HG02938 (cell line): ENCODE data around the gene SGPP2.
"Not testable (repeated sequence)": the region's sequence is repeated elsewhere in the genome, so short reads cannot be mapped to it uniquely, and the experiment has no call there.

Experiments
- ATAC-seq: cut with Tn5 transposase; IDR thresholded peaks from one replicate; pipeline ENCODE4 v1.9.1; 2021; ENCODE audit warnings: mild to moderate bottlenecking, moderate library complexity; ENCODE audit not compliant: unreplicated experiment

Gene SGPP2

DNA sequence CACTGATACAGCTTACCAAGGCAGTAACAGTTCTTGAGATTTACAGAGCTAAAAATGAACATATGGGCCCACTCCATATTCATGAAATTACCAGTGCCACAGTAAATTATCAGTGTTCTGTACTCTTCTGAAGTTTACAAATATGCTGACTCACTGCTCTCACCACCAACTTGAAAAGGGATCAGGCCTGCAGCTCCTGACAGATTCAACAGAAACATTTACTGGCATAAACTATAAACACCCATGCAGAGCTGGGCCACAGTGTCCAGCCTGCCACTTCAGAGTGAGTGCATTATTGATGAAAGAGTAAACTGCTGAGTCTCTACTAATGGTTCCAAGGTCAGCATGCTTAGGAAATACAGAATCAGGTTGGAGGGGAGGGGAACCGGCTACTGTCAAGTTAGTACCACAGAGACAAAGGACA, 148.4 kb downstream of the SGPP2 start:
- ATAC-seq: no peak

GRCh38 chr2:222575618-222576017, 151.3 kb downstream of the SGPP2 start:
- no peak for ATAC-seq

DNA sequence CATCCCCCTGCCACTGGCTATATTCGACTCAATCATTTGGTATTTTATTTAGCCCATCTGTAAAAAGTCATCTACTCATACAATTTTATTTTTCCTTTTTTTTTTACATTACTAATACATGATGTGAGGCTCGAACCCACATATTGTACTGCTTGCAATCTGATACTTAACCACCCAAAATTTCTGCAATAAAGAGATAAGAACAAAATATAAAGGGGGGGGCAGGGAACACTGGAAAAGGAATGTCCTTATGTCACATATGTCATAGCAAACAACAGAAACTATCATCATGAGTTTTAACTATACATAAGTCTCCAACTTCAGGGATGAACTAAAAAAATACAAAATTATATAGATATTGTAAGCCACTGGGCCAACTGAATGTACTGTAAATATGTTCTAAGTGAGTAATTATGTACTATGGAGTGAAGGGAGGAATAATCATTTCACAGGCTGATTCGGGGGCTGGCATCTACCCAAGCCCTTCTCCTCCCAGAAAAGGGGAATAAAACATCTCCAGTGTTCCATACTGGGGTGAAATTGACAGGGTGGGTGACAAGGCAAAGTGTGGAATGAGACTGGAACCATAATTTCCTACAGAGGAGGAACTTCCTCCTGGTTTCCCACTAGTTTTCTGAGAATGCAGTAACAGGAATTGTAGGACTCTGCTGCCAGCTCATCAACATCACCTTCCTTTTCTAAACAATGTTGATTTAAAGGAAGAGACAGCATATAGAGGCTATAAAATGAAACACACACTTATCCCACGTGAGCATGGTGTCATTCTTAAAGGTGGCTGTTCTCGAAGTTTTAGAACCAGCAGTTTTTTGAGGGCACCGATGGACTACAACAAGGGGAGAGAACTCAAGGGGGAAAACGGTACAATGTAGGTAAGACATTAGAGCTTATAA, 152.1 kb downstream of the SGPP2 start:
- ATAC-seq: no peak

DNA sequence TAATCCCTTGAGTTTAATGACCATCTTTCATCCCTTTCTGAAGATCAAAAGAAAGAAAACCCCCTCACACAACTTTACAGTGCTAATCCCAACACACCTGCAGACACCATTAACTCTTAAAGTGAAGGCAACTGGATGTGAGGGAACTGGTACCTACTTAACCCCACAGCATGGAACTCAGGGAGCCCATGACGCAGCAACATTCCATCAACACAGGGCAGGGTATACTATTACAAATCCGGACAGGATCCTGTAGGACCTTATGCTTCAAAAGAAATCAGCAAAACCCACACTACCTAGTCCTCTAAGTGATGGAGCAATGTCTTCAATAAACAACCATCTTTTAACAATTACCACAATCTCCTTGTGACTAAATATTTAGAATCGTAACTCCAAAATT, 153.0 kb downstream of the SGPP2 start:
- no peak for ATAC-seq

- ATAC-seq: no peak
These were observed 158.6 kb downstream of the SGPP2 start for GRCh38 chr2:222582928-222583327.

DNA sequence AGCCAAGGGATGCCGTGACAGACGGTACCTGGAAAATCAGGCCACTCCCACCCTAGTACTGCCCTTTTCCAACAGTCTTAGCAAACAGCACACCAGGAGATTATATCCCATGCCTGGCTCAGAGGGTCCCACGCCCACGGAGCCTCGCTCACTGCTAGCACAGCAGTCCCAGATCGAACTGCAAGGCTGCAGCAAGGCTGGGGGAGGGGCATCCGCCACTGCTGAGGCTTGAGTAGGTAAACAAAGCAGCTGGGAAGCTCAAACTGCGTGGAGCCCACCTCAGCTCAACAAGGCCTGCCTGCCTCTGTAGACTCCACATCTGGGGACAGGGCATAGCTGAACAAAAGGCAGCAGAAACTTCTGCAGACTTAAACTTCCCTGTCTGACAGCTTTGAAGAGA, 160.2 kb downstream of the SGPP2 start:
- ATAC-seq: not testable (repeated sequence)

- no peak for ATAC-seq
These were observed 167.3 kb downstream of the SGPP2 start for GRCh38 chr2:222591661-222592060.

- ATAC-seq: no peak
These were observed 167.8 kb downstream of the SGPP2 start for GRCh38 chr2:222592176-222592575.

DNA sequence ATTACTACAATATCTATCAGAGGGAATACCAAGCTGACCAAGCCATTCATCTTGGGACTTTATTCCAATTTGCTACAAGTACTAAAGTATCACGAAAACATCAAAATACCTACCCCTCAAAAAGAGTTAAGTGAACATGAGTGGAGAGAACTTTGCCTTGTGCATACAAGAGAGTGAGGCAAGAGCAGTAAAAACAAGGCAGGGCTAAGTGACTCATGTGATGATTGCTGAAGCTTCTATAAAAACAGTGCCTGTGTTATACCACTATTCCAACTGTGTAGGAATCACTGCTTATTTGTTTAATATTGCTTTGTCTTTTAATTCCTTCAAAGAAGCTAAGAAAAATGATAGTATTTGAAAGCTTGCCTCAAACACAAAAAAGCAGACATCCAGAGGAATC, 170.3 kb downstream of the SGPP2 start:
- no peak for ATAC-seq

- ATAC-seq: no peak
These were observed 171.2 kb downstream of the SGPP2 start for GRCh38 chr2:222595581-222595980.

- ATAC-seq: no peak
These were observed 174.3 kb downstream of the SGPP2 start for GRCh38 chr2:222598611-222599010.

DNA sequence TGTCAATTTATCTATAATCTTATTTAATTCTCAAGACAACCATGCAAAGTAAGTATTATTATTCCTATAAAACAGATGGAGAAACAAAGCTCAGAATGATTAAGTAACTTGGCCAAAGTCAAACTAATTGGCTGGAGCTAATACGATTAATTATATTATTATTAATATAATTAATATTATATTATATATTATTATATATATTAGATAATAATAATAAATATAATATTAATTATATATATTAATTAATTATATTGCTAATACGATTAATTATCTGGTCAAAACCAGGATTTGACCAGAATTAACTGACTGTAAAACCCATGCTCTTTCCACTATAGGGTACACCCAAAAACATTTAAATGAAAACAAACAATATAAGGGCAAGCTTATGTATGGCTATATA, 179.2 kb downstream of the SGPP2 start:
- no peak for ATAC-seq

GRCh38 chr2:222604749-222605515, 180.6 kb downstream of the SGPP2 start:
- no peak for ATAC-seq

GRCh38 chr2:222606306-222606705, 182.0 kb downstream of the SGPP2 start:
- no peak for ATAC-seq

DNA sequence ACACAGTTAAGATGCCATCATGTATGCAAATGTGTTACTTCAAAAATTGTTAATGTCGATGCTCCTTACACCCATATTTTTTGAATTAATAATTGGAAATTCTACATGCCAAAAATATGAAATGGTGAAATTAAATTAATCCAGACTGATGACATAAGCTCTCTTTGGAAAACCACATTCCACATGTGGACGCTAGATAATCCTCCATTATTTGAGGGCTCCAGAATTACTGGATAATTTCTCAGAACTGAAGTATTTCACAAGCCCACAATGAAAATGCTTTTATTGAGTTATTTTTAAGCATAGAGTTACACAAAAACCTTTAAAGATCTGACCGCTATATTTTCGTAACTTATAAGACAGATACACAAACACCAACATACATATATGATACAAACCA, 183.7 kb downstream of the SGPP2 start:
- ATAC-seq: no peak

DNA sequence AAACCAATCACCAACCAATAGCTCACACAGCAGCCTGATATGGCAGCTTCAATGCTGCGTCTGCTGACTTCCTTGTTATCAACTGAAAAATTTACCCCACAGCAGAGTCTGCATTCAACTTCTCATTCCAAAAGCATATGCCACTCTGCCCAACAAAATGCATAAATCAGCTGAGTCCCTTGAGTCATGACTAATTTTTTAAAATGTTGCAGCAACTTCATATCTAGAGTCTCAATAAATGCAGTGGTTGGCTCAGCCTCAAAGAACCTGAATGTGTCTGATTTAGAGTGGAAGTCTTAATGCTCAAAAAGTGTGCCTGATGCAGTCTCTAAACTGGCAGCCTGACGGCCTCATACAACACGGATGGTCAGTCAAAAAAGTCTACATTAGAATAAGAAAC, 185.0 kb downstream of the SGPP2 start:
- ATAC-seq: no peak
